GM20000 (cell line): ENCODE results near the gene BLVRA.

Experiments used
- DNase-seq: peaks from one replicate; pipeline ENCODE4 v3.0.0; 2012; ENCODE audit warnings: low spot score
- TF ChIP-seq, protein P1 (sequence below): IDR thresholded peaks from 2 replicates; pipeline ENCODE4 v1.5.1; 2012; ENCODE audit warnings: mild to moderate bottlenecking, control low read depth; ENCODE audit errors: extremely low read depth, missing control alignments

Gene BLVRA

DNA sequence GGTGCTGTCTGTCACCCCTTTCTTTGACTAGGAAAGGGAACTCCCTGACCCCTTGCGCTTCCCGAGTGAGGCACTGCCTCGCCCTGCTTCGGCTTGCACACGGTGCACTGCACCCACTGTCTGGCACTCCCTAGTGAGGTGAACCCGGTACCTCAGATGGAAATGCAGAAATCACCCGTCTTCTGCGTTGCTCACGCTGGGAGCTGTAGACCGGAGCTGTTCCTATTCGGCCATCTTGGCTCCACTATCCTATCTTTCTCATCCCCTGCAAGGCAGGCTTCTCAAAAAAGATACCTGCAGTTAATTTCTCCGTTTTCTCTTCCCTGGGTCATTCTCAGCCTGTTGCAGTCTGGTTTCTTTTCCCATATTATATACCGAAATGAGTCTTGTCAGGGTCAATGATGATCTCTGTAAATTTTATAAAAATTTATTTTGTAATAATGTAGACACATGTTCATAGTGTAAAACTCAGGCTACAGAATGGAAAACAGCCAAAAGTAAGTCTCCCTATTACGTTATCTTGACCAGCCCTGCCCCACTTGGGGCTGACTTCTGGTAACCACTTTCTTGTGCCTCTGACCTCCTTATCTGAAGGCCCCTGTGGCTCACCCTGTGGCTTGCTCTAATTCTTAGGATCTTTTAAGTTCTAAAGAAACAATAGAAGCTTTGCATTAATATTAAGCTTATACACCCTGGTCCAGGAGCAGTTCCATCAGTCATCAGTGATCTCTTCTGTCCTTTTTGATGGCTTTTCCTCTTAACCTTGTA is 20.7 kb downstream of the BLVRA start:
- no peak for DNase-seq
- TF ChIP-seq, protein P1, sequence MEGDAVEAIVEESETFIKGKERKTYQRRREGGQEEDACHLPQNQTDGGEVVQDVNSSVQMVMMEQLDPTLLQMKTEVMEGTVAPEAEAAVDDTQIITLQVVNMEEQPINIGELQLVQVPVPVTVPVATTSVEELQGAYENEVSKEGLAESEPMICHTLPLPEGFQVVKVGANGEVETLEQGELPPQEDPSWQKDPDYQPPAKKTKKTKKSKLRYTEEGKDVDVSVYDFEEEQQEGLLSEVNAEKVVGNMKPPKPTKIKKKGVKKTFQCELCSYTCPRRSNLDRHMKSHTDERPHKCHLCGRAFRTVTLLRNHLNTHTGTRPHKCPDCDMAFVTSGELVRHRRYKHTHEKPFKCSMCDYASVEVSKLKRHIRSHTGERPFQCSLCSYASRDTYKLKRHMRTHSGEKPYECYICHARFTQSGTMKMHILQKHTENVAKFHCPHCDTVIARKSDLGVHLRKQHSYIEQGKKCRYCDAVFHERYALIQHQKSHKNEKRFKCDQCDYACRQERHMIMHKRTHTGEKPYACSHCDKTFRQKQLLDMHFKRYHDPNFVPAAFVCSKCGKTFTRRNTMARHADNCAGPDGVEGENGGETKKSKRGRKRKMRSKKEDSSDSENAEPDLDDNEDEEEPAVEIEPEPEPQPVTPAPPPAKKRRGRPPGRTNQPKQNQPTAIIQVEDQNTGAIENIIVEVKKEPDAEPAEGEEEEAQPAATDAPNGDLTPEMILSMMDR, result no peak

DNA sequence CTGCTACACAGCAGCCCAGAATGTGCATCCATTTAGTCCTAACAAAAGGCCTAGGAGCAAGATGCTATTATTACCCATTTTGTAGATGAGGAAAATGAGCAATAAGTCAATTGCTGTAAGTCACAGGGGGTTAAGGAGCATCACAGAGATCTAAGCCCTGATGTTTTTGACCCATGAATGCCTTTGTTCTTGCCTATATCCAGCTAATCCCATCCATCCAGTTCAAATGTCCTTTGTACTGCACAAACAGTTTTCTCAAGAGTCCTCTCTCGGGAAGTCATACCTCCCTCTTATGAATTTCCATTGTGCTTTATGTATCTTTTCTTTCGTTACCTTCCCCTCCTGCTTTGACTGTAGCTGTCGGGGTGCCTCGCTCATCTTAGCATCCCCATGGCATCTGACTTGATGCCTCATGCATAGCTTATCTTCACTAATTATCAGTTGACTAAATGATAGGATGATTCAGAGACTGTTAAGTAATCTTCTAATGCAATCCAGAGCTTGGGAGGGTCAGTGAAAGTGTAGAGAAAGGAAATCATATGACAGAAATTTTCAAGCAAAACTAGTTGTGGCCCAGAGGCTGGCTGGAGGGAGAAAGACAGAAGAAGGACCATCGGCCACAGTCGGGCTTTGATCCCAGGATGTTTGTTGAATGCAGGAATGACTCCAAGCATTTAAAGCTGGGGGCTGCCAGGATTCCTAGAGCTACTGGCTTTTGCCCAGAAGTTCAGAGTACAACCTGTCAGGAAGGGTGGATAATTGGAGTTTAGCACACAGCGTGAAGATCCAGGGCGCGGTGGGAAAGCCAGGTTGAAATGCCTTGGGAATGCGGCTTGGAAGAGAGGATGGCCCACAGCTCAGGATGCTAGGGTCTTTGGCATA is 23.5 kb downstream of the BLVRA start:
- DNase-seq, result no peak
- TF ChIP-seq, protein P1, result no peak

DNA sequence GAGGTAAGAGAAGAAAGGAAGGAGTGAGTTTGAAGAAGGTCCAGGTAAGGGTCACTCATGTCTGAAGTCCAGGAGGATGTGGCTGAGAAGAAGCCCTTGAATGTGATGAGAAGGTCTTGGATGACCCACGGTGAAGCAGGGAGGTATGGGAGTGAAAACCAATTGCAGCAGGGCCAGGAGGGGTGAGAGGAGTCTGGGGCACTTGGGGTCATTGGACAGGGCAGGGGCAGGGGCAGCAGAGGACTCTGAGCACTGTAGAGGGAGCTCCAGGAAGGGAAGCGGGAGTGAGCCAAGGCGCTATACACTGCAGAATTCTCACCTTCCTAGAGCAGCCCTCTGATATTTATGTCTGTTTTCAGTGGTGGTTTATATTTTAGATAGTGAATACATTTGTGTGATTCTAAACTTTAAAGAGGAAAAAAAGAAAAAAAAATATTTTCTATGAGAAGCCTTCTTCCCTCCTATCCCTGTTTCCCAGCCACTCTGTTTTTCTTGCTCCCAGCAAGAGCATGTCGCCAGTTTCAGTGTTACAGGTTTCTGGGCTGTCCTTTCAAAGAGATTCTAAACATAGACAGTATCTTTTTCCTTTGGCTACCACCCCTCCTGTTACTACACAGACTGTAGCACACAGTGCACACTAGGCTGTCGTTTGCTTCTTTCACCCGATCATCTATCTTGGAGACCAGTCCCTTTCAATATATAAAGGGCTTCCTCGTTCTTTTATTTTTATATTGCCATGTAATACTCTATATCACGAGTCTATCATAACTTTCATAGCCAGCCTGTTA is 24.5 kb downstream of the BLVRA start:
- TF ChIP-seq, protein P1, result no peak
- DNase-seq, result no peak

DNA sequence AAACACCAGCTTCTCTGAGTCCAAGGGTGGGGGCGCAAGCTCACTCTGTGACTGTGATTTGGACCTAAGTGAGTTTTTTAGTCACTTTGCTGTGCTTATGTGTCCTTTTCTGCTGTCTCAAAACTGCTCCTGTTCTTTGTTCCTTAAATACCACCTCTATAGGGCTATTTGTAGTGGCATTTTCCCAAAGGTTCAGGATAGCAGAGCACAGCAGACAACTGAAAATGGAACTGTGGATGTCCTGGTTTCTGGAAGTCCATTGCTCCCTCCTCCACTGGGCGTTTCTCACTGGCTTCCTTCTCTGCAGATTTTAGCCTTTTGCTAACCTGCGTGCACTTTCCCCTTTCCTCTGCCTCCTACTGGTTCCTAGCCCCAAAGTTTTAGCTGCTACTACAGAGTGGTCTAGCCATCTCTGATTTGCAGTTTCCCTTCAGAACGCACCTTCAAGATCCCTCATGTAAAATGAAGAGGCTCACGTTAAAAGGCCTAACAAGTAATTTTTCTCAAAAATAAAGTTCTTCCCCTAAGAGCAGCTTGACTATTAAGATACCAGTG is 25.6 kb downstream of the BLVRA start:
- DNase-seq, result no peak
- TF ChIP-seq, protein P1, result no peak

DNA sequence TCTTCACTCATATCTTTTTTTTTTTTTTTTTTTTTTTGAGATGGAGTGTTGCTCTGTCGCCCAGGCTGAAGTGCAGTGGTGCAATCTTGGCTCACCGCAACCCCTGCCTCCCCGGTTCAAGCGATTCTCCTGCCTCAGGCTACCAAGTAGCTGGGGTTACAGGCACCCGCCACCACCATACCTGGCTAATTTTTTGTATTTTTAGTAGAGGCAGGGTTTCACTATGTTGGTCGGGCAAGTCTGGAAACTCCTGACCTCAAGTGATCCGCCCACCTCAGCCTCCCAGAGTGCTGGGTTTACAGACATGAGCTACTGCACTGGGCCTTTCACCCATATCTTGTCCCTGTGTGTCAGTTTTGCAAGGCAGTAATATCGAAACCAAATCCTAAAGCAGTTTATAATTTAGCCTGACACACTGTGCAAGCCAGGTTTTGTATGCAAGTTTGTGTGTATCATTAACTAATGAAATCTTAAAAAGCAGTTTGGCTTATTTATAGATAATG is 26.2 kb downstream of the BLVRA start:
- DNase-seq, result peak; percentile 57

DNA sequence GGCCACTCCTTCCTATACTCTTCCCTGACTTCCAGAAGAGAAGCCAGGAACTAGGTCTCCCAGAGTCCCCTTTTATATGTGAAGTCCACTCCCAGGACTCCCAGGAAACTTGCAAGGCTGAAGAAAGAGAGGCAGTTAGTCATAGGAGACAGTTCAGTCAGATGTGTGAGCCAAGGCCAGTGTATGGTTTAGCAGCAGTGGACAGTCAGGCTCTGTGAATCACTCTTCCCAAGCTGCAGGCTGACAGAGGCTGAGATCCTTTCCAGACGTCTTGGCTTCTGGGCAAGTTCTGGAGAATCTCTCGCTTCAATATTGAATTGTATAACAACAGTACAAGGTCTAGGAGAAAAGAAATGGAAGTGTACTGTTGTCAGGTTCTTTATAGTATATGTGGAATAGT is 26.9 kb downstream of the BLVRA start:
- TF ChIP-seq, protein P1, result no peak
- no peak for DNase-seq

DNA sequence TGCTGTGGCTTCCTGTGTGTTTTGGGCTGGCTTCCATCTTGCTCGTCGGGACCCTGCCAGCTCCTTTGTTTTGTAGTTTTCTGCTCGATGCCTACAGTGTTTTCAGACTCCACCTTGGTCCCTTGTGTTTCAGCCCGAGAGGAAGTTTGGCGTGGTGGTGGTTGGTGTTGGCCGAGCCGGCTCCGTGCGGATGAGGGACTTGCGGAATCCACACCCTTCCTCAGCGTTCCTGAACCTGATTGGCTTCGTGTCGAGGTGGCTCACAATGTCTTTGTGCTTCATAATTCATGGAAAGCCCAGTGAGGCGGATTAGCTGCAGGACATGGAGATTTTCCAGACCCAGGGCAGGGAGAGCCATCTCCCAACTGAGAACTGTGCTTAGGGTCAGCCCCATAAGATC is 29.3 kb downstream of the BLVRA start:
- no peak for DNase-seq
- TF ChIP-seq, protein P1, result no peak
